Nephron progenitor cell (in vitro differentiated cells): ENCODE measurements around the gene CAMTA1.
A peak's percentile ranks its signal among the peaks of the same experiment; 100 is the strongest.

ENCODE experiments used
- DNase-seq: peaks from one replicate; pipeline ENCODE4 v3.0.0; 2021
- H3K27ac Mint-ChIP-seq: 2 replicates; pipeline ENCODE4 v1.8.0; 2021; ENCODE audit warnings: mild to moderate bottlenecking, moderate library complexity, mixed read lengths
- H3K27me3 Mint-ChIP-seq: 2 replicates; pipeline ENCODE4 v1.8.0; 2021; ENCODE audit warnings: mild to moderate bottlenecking, low read depth, mixed read lengths; ENCODE audit not compliant: poor library complexity
- H3K36me3 Mint-ChIP-seq: 2 replicates; pipeline ENCODE4 v1.8.0; 2021; ENCODE audit warnings: low read depth, mixed read lengths
- H3K4me1 Mint-ChIP-seq: 2 replicates; pipeline ENCODE4 v1.8.0; 2021; ENCODE audit warnings: mixed read lengths
- H3K4me3 Mint-ChIP-seq: 2 replicates; pipeline ENCODE4 v1.8.0; 2021; ENCODE audit warnings: mild to moderate bottlenecking, moderate library complexity, mixed read lengths
- H3K9me3 Mint-ChIP-seq: 2 replicates; pipeline ENCODE4 v1.8.0; 2021; ENCODE audit warnings: mild to moderate bottlenecking, moderate library complexity, mixed read lengths
- CTCF ChIP-seq: fragments of 200-600 bp; sonication (generic); IDR thresholded peaks from 2 replicates; pipeline ENCODE4 v1.5.0; 2021; ENCODE audit warnings: antibody characterized with exemption

Gene CAMTA1

GRCh38 chr1:7458946-7459345 lies 673.7 kb downstream of the CAMTA1 start:
- Mint-ChIP-seq H3K4me1 (peaks cover 78% of the 10 kb centered on the region), H3K36me3 (no peaks in the 10 kb centered on the region), H3K9me3 (no peaks in the 10 kb centered on the region), H3K4me3 (no peak overlapping the region), H3K27me3 (no peaks in the 10 kb centered on the region), H3K27ac (no peak overlapping the region)
- DNase-seq: no peak
- TF ChIP-seq CTCF: no peak

GRCh38 chr1:7459914-7460313 lies 674.7 kb downstream of the CAMTA1 start:
- H3K27ac Mint-ChIP-seq: no peak overlapping the region
- H3K4me3 Mint-ChIP-seq: peak overlapping the region; percentile 38
- DNase-seq: no peak
- H3K27me3 Mint-ChIP-seq: no peaks in the 10 kb centered on the region
- no peak for TF ChIP-seq CTCF
- H3K4me1 Mint-ChIP-seq: peaks cover 72% of the 10 kb centered on the region
- H3K9me3 Mint-ChIP-seq: no peaks in the 10 kb centered on the region
- H3K36me3 Mint-ChIP-seq: no peaks in the 10 kb centered on the region

- Mint-ChIP-seq H3K36me3 (no peaks in the 10 kb centered on the region), H3K4me1 (peaks cover 67% of the 10 kb centered on the region), H3K4me3 (no peak overlapping the region), H3K27ac (no peak overlapping the region), H3K27me3 (peaks cover 6% of the 10 kb centered on the region), H3K9me3 (no peaks in the 10 kb centered on the region)
- DNase-seq: no peak
- TF ChIP-seq CTCF: no peak
These were observed 675.6 kb downstream of the CAMTA1 start for GRCh38 chr1:7460807-7461206.

GRCh38 chr1:7462617-7463016 lies 677.4 kb downstream of the CAMTA1 start:
- no peak overlapping the region for H3K27ac Mint-ChIP-seq
- H3K27me3 Mint-ChIP-seq: peaks cover 6% of the 10 kb centered on the region
- no peak for DNase-seq
- H3K36me3 Mint-ChIP-seq: no peaks in the 10 kb centered on the region
- no peak for TF ChIP-seq CTCF
- no peak overlapping the region for H3K4me3 Mint-ChIP-seq
- no peaks in the 10 kb centered on the region for H3K9me3 Mint-ChIP-seq
- H3K4me1 Mint-ChIP-seq: peaks cover 52% of the 10 kb centered on the region

- no peak for TF ChIP-seq CTCF
- Mint-ChIP-seq H3K4me3 (no peak overlapping the region), H3K27me3 (peaks cover 6% of the 10 kb centered on the region), H3K4me1 (peaks cover 46% of the 10 kb centered on the region), H3K9me3 (peaks cover 4% of the 10 kb centered on the region), H3K27ac (no peak overlapping the region), H3K36me3 (no peaks in the 10 kb centered on the region)
- DNase-seq: no peak
These were observed 678.3 kb downstream of the CAMTA1 start for GRCh38 chr1:7463526-7463925.

- H3K27me3 Mint-ChIP-seq: peaks cover 6% of the 10 kb centered on the region
- no peaks in the 10 kb centered on the region for H3K36me3 Mint-ChIP-seq
- peaks cover 40% of the 10 kb centered on the region for H3K4me1 Mint-ChIP-seq
- no peak overlapping the region for H3K4me3 Mint-ChIP-seq
- no peak for TF ChIP-seq CTCF
- peaks cover 4% of the 10 kb centered on the region for H3K9me3 Mint-ChIP-seq
- DNase-seq: no peak
- H3K27ac Mint-ChIP-seq: no peak overlapping the region
These were observed 679.5 kb downstream of the CAMTA1 start for GRCh38 chr1:7464736-7465135.
